HL-60/S4 (cell line): ENCODE measurements around the gene TMPRSS3.

Experiments used
- in situ Hi-C: fragments of 300-500 bp; cut with MboI; formaldehyde crosslinking; loops from 2 replicates; pipeline ENCODE4 v1.14.3; 2022; ENCODE audit warnings: low sequenced_read_pairs

The TMPRSS3 gene

GRCh38 chr21:42429021-42429420 lies 33.2 kb upstream of the TMPRSS3 start:
- in situ Hi-C loops, result no loop called here

GRCh38 chr21:42427809-42428419 lies 32.1 kb upstream of the TMPRSS3 start:
- in situ Hi-C loops, result no loop called here

DNA sequence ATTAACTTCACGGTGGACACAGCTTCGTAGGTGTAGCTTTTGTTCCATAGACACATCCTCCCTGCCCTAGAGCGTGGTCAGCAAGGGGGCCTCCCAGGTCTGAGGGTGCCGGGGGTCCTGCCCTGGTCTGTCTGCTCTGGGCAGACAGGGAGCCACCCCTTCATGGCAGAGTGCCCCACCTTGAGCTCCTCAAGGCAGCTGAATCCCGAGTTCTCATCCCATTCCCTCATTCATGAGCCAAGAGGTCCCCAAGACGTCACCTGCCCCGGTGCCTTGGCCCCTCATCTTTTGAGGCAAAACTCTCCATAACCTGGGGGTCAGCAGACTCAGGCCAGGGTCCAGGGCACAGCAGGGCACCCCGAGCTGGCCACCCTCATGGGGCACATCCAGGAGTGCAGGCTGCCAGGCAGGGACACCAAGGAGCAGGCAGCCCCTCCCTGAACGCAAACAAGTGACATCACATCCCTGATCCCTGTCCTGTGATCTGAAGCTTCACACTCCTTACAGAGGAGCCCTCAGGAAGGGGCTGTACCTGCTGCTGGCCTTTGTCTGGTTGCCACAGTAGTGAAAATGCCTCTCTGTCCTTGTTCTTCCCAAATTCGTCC lies 31.1 kb upstream of the TMPRSS3 start:
- in situ Hi-C loops, result no loop called here

- in situ Hi-C loops, result no loop called here
These were observed 30.6 kb upstream of the TMPRSS3 start for GRCh38 chr21:42426424-42426823.

GRCh38 chr21:42425591-42425990 lies 29.7 kb upstream of the TMPRSS3 start:
- in situ Hi-C loops, result no loop called here

GRCh38 chr21:42424914-42425541 lies 29.2 kb upstream of the TMPRSS3 start:
- in situ Hi-C loops, result no loop called here

GRCh38 chr21:42423685-42424084 lies 27.8 kb upstream of the TMPRSS3 start:
- in situ Hi-C loops, result no loop called here

DNA sequence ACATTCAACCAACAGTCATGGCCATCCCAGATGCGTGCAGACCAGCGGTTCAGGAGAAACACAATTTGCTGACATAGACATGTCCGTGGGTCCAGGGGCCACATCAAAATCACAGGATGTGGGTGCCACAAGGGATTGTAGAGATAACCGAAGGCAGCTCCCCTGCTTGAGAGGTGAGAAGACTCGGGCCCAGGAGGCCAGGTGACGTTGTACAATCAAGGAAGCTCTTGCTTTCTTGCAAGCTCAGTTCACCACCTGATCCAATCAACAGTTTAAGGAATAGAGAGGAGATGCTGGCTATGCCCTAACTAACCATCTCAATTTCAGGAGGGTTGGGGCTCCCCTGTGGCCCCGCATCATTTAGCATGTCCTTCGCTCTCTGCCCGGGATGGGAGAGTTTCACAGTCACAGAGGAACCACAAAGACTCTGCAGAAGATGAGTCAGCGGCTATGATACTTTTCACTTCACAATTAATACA lies 27.4 kb upstream of the TMPRSS3 start:
- in situ Hi-C loops, result no loop called here

DNA sequence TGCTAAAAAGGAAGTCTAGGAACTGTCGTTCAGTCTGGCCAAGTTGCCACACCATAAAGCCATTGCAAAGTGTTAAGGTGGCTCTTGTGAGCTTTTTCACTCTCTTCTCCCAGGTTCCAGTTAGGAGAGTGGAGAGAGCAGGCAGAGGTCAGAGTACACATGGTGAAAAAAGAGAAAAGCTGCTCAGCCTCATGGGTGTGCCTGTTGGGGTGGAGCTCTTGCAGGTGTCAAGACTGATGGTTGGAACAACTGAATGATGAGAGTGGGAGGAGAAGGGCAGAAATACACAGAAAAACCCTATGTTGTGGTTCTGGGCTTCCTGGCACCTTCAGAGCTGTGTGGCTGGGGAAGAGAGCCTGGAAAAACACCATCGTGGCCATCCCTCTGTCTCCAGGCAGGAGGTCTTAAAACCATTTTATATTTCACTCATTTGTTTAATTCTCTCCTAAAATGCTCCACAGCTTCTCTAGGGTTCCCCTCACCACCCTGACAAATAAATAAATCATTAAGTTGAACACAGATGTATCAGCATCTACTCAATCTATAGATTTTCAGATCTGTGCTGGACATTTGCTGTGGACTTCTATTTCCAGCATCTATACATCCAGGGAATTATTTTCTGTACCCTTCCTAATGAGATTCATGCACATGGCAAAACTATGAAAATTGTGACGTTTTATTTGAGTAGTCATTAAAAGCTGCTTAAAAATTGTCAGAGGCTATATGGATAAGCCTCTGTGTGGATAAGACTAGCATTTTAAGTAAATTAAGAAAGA lies 25.4 kb upstream of the TMPRSS3 start:
- in situ Hi-C loops, result no loop called here

GRCh38 chr21:42419845-42420244 lies 24.0 kb upstream of the TMPRSS3 start:
- in situ Hi-C loops, result no loop called here

DNA sequence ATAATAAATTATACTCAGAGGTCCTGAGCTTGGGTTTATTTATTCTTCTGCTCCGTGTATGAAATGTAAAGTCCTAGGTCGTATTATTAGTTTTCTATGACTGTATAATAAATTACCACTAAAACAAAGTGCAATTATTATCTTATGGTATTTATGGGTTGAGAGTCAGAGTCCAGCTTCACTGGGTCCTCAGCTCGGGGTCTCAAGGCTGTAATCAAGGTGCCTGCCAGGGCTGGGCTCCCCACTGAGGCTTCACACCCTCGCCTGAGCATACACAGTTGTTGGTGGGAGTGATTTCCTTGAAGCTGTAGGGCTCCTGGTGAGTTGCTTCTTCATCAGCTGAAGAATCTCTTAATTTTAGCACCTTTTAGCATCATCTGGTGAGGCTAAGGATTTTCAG lies 23.0 kb upstream of the TMPRSS3 start:
- in situ Hi-C loops, result no loop called here

- in situ Hi-C loops, result no loop called here
These were observed 21.7 kb upstream of the TMPRSS3 start for GRCh38 chr21:42417533-42417932.

- in situ Hi-C loops, result no loop called here
These were observed 19.3 kb upstream of the TMPRSS3 start for GRCh38 chr21:42414928-42415769.

DNA sequence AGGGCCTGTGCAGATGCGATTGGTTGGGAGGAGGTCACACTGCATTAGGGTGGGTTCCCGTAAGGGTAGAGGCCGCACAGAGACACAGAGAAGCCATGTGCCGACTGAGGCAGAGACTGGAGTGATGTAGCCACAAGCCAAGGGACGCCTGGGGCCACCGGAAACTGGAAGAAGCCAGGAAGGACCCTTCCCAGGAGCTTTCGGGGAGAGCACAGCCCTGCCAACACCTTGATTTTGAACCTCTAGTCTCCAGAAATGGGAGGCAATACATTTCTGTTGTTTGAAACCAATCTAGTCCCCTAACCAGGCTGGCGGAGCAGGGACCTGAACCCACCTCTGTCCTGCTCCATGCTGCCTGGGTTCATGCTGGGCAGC lies 18.7 kb upstream of the TMPRSS3 start:
- in situ Hi-C loops, result no loop called here

DNA sequence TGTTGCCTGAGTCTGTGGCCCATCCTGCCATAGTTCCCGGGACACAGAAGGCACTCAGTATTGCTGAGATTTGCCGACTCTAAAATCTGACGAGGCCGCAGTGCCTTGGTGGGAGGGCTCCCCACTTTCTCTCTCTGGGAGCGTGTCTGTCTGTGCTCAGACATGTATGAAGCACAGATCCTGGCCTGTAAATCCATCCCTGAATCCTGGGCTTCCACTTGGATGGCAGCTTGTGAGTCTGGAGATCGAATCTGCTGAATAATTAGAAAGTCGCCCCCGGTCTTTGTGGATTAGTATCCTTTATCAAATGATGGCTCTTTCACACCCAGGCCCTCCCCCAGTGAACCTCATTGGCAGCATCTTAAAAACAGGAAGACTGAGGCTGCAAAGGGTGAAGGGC lies 18.2 kb upstream of the TMPRSS3 start:
- in situ Hi-C loops, result no loop called here

- in situ Hi-C loops, result no loop called here
These were observed 17.6 kb upstream of the TMPRSS3 start for GRCh38 chr21:42413500-42413899.

GRCh38 chr21:42413093-42413492 lies 17.2 kb upstream of the TMPRSS3 start:
- in situ Hi-C loops, result no loop called here

GRCh38 chr21:42412636-42412933 lies 16.7 kb upstream of the TMPRSS3 start:
- in situ Hi-C loops, result no loop called here

GRCh38 chr21:42411891-42412635 lies 16.2 kb upstream of the TMPRSS3 start:
- in situ Hi-C loops, result no loop called here

DNA sequence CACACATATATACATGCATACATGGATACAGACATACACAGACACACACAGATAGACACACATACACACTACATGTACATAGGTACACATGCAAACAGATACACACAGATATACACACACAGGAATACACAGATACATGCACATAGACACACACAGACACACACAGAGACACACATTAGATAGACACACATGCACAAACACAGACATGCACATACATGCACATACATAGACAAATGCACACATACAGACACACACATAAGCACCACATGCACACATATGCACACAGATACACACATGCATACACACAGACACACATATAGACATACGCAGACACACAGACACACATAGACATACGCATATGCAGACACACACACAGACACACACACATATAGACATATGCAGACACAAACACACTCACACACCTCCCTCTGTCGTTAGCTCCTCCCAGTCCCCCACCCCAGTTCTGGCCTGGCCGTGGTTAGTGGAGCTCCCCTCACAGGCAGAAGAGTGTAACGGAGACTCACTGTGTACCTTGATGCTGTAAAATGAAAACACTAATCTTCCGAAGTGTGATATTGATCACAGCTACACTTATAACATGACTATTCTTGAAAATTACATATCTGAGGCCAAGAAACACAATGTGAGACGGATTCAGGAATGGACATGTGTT lies 15.5 kb upstream of the TMPRSS3 start:
- in situ Hi-C loops, result no loop called here
